GM12878 (cell line): ENCODE measurements around the gene BCAS3. TPM values are rescaled to one million over a fixed set of nuclear protein-coding genes. Genes with fewer than 3 reads are reported as not detected.

ENCODE experiments used
- ATAC-seq: fragments of 200-7000 bp; cut with Tn5 transposase; 3 replicates; pipeline ENCODE4 v1.9.1; 2020; ENCODE audit warnings: mild to moderate bottlenecking, moderate library complexity
- BruUV-seq: library from RNA; stranded (reverse); fragments of 400-500 nt; replicated peaks from 2 replicates; lab custom pipeline; 2021; lab: Mats Ljungman, UMichigan
- CTCF ChIA-PET: fragments of 300-600 bp; sonication (Branson Sonifier 250); formaldehyde crosslinking; extraction: SDS; loops from one replicate; lab custom pipeline; 2021; ENCODE audit warnings: inconsistent platforms; lab: Yijun Ruan, JAX
- POLR2A ChIA-PET: fragments of 350-600 bp; formaldehyde crosslinking; extraction: SDS; loops from one replicate; lab custom pipeline; 2021; ENCODE audit warnings: inconsistent platforms; lab: Charles Lee
- RAD21 ChIA-PET: fragments of 300-600 bp; sonication (Branson Sonifier 250); formaldehyde crosslinking; loops from one replicate; lab custom pipeline; 2023; ENCODE audit warnings: antibody characterized with exemption; ENCODE audit not compliant: unreplicated experiment; lab: Charles Lee
- SMC1A ChIA-PET: fragments of 300-600 bp; sonication (Branson Sonifier 250); formaldehyde crosslinking; loops from one replicate; lab custom pipeline; 2023; ENCODE audit not compliant: unreplicated experiment, uncharacterized antibody; lab: Charles Lee
- DNase-seq: peaks from one replicate; pipeline ENCODE4 v3.0.0-alpha.2; 2011; ENCODE audit warnings: low read depth, low spot score
- FAIRE-seq: peaks from 3 replicates; lab custom pipeline; 2011; peaks lifted over from hg19 to GRCh38; lab: Jason Lieb, UNC
- H2AFZ ChIP-seq: 2 replicates; pipeline ENCODE4 v1.6.0; 2011; ENCODE audit warnings: low read depth, low read length, control low read depth; ENCODE audit not compliant: control insufficient read depth
- H3K27ac ChIP-seq: 2 replicates; pipeline ENCODE4 v1.5.1; 2011; ENCODE audit warnings: control low read depth; ENCODE audit not compliant: control insufficient read depth, insufficient read depth
- H3K27me3 ChIP-seq, 2 experiments: replicated peaks in 1 of 2; 2 replicates each; pipeline versions ENCODE4 v1.6.0 to v1.6.1; 2011; ENCODE audit warnings: low read length in 1 of 2; ENCODE audit not compliant: control insufficient read depth in 2 of 2, insufficient read depth in 2 of 2
- H3K36me3 ChIP-seq, 2 experiments: 2 replicates each; pipeline ENCODE4 v1.5.1; 2011; ENCODE audit warnings: low read length in 1 of 2; ENCODE audit not compliant: control insufficient read depth in 2 of 2, insufficient read depth in 2 of 2
- H3K4me1 ChIP-seq: 2 replicates; pipeline ENCODE4 v1.6.1; 2011; ENCODE audit warnings: mild to moderate bottlenecking, low read length, moderate library complexity, mixed read lengths; ENCODE audit not compliant: control insufficient read depth, insufficient read depth
- H3K4me2 ChIP-seq: 2 replicates; pipeline ENCODE4 v1.6.0; 2011; ENCODE audit warnings: control low read depth; ENCODE audit not compliant: control insufficient read depth, insufficient read depth
- H3K4me3 ChIP-seq: fragments of 200-600 bp; sonication (generic); 2 replicates; pipeline ENCODE4 v1.5.1; 2016
- H3K79me2 ChIP-seq: 2 replicates; pipeline ENCODE4 v1.6.0; 2011; ENCODE audit warnings: low read length; ENCODE audit not compliant: control insufficient read depth, insufficient read depth
- H3K9ac ChIP-seq: 2 replicates; pipeline ENCODE4 v1.8.0; 2011; ENCODE audit warnings: low read length, control low read depth, mixed read lengths; ENCODE audit not compliant: control insufficient read depth, insufficient read depth
- H3K9me3 ChIP-seq: replicated peaks from 3 replicates; pipeline ENCODE4 v1.5.1; 2011; ENCODE audit warnings: mild to moderate bottlenecking, low read length; ENCODE audit not compliant: control insufficient read depth, insufficient read depth
- H4K20me1 ChIP-seq: 2 replicates; pipeline ENCODE4 v1.6.0; 2011; ENCODE audit not compliant: control insufficient read depth, insufficient read depth
- EGR1 ChIP-seq, 2 experiments: IDR thresholded peaks; 1 replicate in 1 of 2; 2 replicates in 1 of 2; pipeline ENCODE4 v1.6.1; 2011 to 2012; ENCODE audit warnings: low read depth in 2 of 2, low read length in 2 of 2, borderline replicate concordance in 1 of 2, mild to moderate bottlenecking in 1 of 2, moderate library complexity in 1 of 2
- GABPA ChIP-seq: IDR thresholded peaks from 2 replicates; pipeline ENCODE4 v1.6.1; 2014; ENCODE audit warnings: antibody characterized with exemption, low read depth, mild to moderate bottlenecking, inconsistent platforms
- KLF5 ChIP-seq: fragments of 450-650 bp; IDR thresholded peaks from 2 replicates; pipeline ENCODE4 v1.6.1; 2014; ENCODE audit warnings: mild to moderate bottlenecking; ENCODE audit not compliant: partially characterized antibody
- LARP7 ChIP-seq: fragments of 450-650 bp; IDR thresholded peaks from 2 replicates; pipeline ENCODE4 v1.6.1; 2017; ENCODE audit warnings: mild to moderate bottlenecking
- MLLT1 ChIP-seq: fragments of 450-650 bp; IDR thresholded peaks from 2 replicates; pipeline ENCODE4 v1.6.1; 2016; ENCODE audit warnings: mild to moderate bottlenecking
- MTA3 ChIP-seq: IDR thresholded peaks from 2 replicates; pipeline ENCODE4 v1.6.1; 2012; ENCODE audit warnings: low read length, inconsistent platforms, borderline replicate concordance
- NR2C2 ChIP-seq: IDR thresholded peaks from 2 replicates; pipeline ENCODE4 v1.6.1; 2011; ENCODE audit warnings: borderline replicate concordance, low read depth; ENCODE audit not compliant: control insufficient read depth, insufficient read length
- NRF1 ChIP-seq: conservative IDR thresholded peaks from 2 replicates; pipeline ENCODE4 v1.6.1; 2011; ENCODE audit warnings: mild to moderate bottlenecking, low read depth, low read length, improper control_type of control experiment
- POU2F2 ChIP-seq: IDR thresholded peaks from 3 replicates; pipeline ENCODE4 v1.6.1; 2011; ENCODE audit warnings: low read depth, mild to moderate bottlenecking, low read length, borderline replicate concordance
- SMAD1 ChIP-seq: fragments of 450-650 bp; IDR thresholded peaks from 2 replicates; pipeline ENCODE4 v1.6.1; 2018; ENCODE audit warnings: mild to moderate bottlenecking, low read depth; ENCODE audit not compliant: partially characterized antibody
- TAF1 ChIP-seq: IDR thresholded peaks from 2 replicates; pipeline ENCODE4 v1.6.1; 2011; ENCODE audit warnings: mild to moderate bottlenecking, low read depth, low read length, borderline replicate concordance
- WGBS: methylation state at CpG from one replicate; pipeline ENCODE4 v1.1.6; 2016; ENCODE audit warnings: low lambda C conversion rate; ENCODE audit not compliant: insufficient replicate concordance, insufficient coverage; ENCODE audit errors: missing lambda C conversion rate; 5-methylcytosine and 5-hydroxymethylcytosine counted together
- in situ Hi-C: fragments of 300-500 bp; cut with MboI; formaldehyde crosslinking; loops from 9 replicates; pipeline ENCODE4 v1.14.3; 2018; ENCODE audit warnings: mixed read lengths
- intact Hi-C: fragments of 100-400 bp; cut with micrococcal nuclease; formaldehyde crosslinking; loops from one replicate; pipeline ENCODE4 v1.14.2; 2022; ENCODE audit not compliant: unreplicated experiment
- polyA plus RNA-seq, 11 experiments: library from polyadenylated mRNA; depleted of rRNA in 4 of 11; unstranded in 6 of 11; stranded (reverse) in 5 of 11; fragments of >200 nt; fragmentation: Nextera tagmentation in 4 of 11; fragmentation: Illumina TruSeq in 1 of 11; extraction: Ambion mirVana in 4 of 11; extraction: Trizol in 1 of 11; gene quantifications; 1 replicate in 1 of 11; 2 replicates in 10 of 11; pipeline versions ENCODE4 v1.2.1 to v1.2.3, GENCODE V29; 2011 to 2016; ENCODE audit warnings: inconsistent platforms in 2 of 11, missing spikeins in 2 of 11, low read depth in 1 of 11
- total RNA-seq, 4 experiments: library from RNA; depleted of rRNA in 3 of 4; stranded (reverse); fragments of >200 nt in 3 of 4; fragmentation: Illumina TruSeq in 1 of 4; extraction: Trizol in 1 of 4; gene quantifications; 2 replicates each; pipeline versions ENCODE4 v1.2.1 to v1.2.3, GENCODE V29; 2013 to 2021

The BCAS3 gene
- total and polyA plus RNA-seq, 10 of the 15 experiments (the other 5 are each of a cell fraction or from before 2014, with no cell fraction given) = 2.1 to 11.0 (median 6.6) TPM

GRCh38 chr17:61053469-61053868 lies 375.8 kb downstream of the BCAS3 start:
- in situ Hi-C loops = no loop called here
- ChIA-PET CTCF (no interaction called here), POLR2A (no interaction called here), RAD21 (no interaction called here), SMC1A (no interaction called here)
- Histone ChIP-seq H3K36me3 (no peaks in the 10 kb centered on the region), H3K27ac (no peak overlapping the region), H3K9ac (no peak overlapping the region), H3K9me3 (no peaks in the 10 kb centered on the region), H3K79me2 (no peaks in the 10 kb centered on the region), H2AFZ (no peak overlapping the region), H3K27me3 (no peaks in the 10 kb centered on the region), H3K4me1 (no peaks in the 10 kb centered on the region), H3K4me2 (no peak overlapping the region), H3K4me3 (no peak overlapping the region), H4K20me1 (no peaks in the 10 kb centered on the region)
- DNase-seq (no peak), ATAC-seq (no peak), FAIRE-seq (no peak)
- intact Hi-C loops = no loop called here
- no TSS peak for BruUV-seq
- no peak for TF ChIP-seq MTA3
- TF ChIP-seq TAF1 = no peak
- no peak for TF ChIP-seq NR2C2
- TF ChIP-seq NRF1 = no peak
- no peak for TF ChIP-seq EGR1 (IDR thresholded peaks at IDR 0.05; ENCODE audit: borderline replicate concordance in 1 of 2, low read depth in 2 of 2, low read length in 2 of 2)
- no peak for TF ChIP-seq GABPA
- TF ChIP-seq LARP7 = no peak
- no peak for TF ChIP-seq POU2F2
- WGBS = 68% methylated on average over 1 of the region's 1 CpG

- H2AFZ ChIP-seq = no peak overlapping the region
- H4K20me1 ChIP-seq = no peaks in the 10 kb centered on the region
- ChIA-PET CTCF (no interaction called here), RAD21 (no interaction called here), POLR2A (no interaction called here), SMC1A (no interaction called here)
- 0% methylated on average over 1 of the region's 1 CpG for WGBS
- H3K4me3 ChIP-seq = no peak overlapping the region
- H3K4me1 ChIP-seq = no peaks in the 10 kb centered on the region
- no peak overlapping the region for H3K9ac ChIP-seq
- no peaks in the 10 kb centered on the region for H3K27me3 ChIP-seq
- H3K9me3 ChIP-seq = no peaks in the 10 kb centered on the region
- in situ Hi-C loops (no loop called here), intact Hi-C loops (no loop called here)
- H3K4me2 ChIP-seq = no peak overlapping the region
- no TSS peak for BruUV-seq
- ATAC-seq (no peak), DNase-seq (no peak), FAIRE-seq (no peak)
- no peaks in the 10 kb centered on the region for H3K36me3 ChIP-seq
- H3K79me2 ChIP-seq = no peaks in the 10 kb centered on the region
- H3K27ac ChIP-seq = no peak overlapping the region
- TF ChIP-seq SMAD1 (no peak), MLLT1 (no peak), KLF5 (no peak)
These were observed 376.8 kb downstream of the BCAS3 start for GRCh38 chr17:61054436-61054835.
